Measurements from ENCODE around the gene SNAPC4. TPM values are rescaled to one million over a fixed set of nuclear protein-coding genes. Genes with fewer than 3 reads are reported as not detected.

The SNAPC4 gene, protein sequence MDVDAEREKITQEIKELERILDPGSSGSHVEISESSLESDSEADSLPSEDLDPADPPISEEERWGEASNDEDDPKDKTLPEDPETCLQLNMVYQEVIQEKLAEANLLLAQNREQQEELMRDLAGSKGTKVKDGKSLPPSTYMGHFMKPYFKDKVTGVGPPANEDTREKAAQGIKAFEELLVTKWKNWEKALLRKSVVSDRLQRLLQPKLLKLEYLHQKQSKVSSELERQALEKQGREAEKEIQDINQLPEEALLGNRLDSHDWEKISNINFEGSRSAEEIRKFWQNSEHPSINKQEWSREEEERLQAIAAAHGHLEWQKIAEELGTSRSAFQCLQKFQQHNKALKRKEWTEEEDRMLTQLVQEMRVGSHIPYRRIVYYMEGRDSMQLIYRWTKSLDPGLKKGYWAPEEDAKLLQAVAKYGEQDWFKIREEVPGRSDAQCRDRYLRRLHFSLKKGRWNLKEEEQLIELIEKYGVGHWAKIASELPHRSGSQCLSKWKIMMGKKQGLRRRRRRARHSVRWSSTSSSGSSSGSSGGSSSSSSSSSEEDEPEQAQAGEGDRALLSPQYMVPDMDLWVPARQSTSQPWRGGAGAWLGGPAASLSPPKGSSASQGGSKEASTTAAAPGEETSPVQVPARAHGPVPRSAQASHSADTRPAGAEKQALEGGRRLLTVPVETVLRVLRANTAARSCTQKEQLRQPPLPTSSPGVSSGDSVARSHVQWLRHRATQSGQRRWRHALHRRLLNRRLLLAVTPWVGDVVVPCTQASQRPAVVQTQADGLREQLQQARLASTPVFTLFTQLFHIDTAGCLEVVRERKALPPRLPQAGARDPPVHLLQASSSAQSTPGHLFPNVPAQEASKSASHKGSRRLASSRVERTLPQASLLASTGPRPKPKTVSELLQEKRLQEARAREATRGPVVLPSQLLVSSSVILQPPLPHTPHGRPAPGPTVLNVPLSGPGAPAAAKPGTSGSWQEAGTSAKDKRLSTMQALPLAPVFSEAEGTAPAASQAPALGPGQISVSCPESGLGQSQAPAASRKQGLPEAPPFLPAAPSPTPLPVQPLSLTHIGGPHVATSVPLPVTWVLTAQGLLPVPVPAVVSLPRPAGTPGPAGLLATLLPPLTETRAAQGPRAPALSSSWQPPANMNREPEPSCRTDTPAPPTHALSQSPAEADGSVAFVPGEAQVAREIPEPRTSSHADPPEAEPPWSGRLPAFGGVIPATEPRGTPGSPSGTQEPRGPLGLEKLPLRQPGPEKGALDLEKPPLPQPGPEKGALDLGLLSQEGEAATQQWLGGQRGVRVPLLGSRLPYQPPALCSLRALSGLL (N-terminal part only)
- polyA plus RNA-seq (2013, experiment 1 of 2), result 12.8 TPM
- 8.4 TPM for polyA plus RNA-seq (2013, experiment 2 of 2)

DNA sequence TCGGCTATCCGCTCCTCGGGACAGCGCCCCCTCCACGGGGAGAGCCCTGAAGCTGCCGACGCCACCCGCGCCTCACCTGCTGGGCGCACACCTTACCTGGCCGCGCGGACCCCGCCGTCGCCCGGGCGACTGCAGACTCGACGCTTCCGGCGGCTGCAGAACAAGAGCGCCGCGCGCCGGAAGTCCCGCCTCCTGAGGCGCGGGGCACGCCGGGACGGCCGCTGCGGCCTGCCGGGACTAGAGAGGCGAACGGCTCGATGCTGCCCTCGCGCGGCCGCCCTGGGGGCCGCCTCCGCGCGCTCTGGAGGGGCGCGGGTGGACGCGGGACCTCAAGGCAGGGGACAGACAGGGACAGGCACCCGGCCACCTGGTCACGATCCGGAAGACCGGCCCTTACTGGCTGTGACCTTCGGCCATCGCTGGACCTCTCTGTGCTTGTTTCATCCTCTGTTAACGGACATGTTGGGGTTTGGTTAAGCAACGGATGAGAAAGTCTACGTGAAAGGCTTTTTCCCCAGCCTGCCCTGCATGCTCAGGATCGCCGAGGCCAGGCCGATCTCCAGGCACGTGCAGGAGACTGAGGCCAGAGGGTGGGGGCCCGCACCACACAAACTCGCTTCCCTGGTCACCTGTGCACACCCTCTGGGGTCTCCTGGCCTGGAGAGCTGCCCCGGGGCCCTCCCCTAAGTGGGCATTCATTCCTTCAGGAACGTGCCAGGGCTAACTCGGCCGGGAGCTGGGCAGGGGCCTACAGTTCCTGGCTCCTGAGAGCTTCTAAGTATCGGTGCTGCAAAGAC, at the start of gene SNAPC4:
SNAPC4 (minus strand) TSS at position 133 of the 797 bp plus-strand sequence. CDS start 1,742 bp downstream, outside the sequence.
- peak within 1 kb of the TSS; percentile 99 for H3K4me3 ChIP-seq (ENCODE audit: low read length)
- peak within 1 kb of the TSS; percentile 91 for H3K9ac ChIP-seq (ENCODE audit: low read depth, low read length)
- no peaks in the 10 kb centered on the region for H3K4me1 ChIP-seq (ENCODE audit: insufficient read depth, low read length)
- H3K9me3 ChIP-seq (ENCODE audit: insufficient read depth, low read depth, low read length), result no peaks in the 10 kb centered on the region
- 16% methylated on average over 71 of the region's 71 CpGs for WGBS
- peaks cover 65% of the 10 kb centered on the region for H3K36me3 ChIP-seq (ENCODE audit: insufficient read depth, low read length)
- no peaks in the 10 kb centered on the region for H3K27me3 ChIP-seq (ENCODE audit: insufficient read depth, low read length)
- peak within 1 kb of the TSS; percentile 63 for H3K27ac ChIP-seq (ENCODE audit: low read depth, low read length)

DNA sequence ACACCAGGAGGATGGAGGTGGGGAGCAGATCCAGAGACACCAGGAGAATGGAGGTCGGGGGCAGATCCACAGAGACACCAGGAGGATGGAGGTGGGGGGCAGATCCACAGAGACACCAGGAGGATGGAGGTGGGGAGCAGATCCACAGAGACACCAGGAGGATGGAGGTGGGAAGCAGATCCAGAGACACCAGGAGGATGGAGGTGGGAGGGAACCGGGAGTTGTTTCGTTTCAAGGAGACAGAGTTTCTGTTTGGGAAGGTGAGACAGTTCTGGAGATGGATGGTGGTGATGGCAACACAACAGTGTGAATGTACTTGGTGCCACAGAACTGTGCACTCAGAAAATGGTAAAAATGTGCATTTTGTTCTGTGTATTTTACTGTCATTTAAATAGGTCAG, 48.7 kb upstream of the SNAPC4 start:
- H3K27ac ChIP-seq (ENCODE audit: low read depth, low read length), result no peak overlapping the region
- no peak overlapping the region for H3K9ac ChIP-seq (ENCODE audit: low read depth, low read length)
- no peak overlapping the region for H3K4me3 ChIP-seq (ENCODE audit: low read length)
- H3K27me3 ChIP-seq (ENCODE audit: insufficient read depth, low read length), result no peaks in the 10 kb centered on the region
- no peaks in the 10 kb centered on the region for H3K9me3 ChIP-seq (ENCODE audit: insufficient read depth, low read depth, low read length)
- WGBS, result 90% methylated on average over 3 of the region's 3 CpGs
- peaks cover 88% of the 10 kb centered on the region for H3K36me3 ChIP-seq (ENCODE audit: insufficient read depth, low read length)
- H3K4me1 ChIP-seq (ENCODE audit: insufficient read depth, low read length), result no peaks in the 10 kb centered on the region

DNA sequence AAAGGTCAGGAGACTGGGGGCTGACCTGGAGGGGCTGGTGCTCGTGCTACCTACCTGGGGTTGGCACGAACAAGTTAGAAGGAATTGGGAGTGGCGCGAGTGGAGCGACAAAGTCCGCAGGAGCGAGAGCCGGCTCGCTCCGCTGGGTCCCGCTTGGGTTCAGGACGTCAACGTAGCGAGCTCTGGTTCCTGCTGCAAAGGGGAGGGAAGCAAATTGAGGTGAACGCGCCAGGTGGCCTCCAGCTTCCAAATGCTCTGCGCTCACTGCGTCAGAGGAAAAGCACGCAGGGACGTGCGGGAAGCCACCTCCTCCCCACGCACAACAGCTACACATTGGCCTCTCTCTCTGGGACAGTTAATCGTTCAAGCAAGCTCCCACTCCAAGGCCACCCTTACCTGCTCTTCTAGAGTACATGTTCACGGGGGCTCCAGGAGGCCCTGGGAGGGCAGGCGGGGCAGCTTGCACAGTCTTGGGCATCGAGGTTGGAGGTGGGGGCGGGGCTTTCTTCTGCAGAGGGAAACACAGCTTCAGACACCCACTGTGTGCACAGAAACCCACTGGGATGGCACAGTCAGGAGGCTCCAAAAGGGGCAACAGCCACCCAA, 47.3 kb upstream of the SNAPC4 start:
- Histone ChIP-seq H3K4me3 (ENCODE audit: low read length) (no peak overlapping the region), H3K4me1 (ENCODE audit: insufficient read depth, low read length) (no peaks in the 10 kb centered on the region), H3K9me3 (ENCODE audit: insufficient read depth, low read depth, low read length) (no peaks in the 10 kb centered on the region), H3K27me3 (ENCODE audit: insufficient read depth, low read length) (no peaks in the 10 kb centered on the region), H3K36me3 (ENCODE audit: insufficient read depth, low read length) (peaks cover 94% of the 10 kb centered on the region), H3K9ac (ENCODE audit: low read depth, low read length) (no peak overlapping the region), H3K27ac (ENCODE audit: low read depth, low read length) (no peak overlapping the region)
- WGBS, result 95% methylated on average over 27 of the region's 27 CpGs

DNA sequence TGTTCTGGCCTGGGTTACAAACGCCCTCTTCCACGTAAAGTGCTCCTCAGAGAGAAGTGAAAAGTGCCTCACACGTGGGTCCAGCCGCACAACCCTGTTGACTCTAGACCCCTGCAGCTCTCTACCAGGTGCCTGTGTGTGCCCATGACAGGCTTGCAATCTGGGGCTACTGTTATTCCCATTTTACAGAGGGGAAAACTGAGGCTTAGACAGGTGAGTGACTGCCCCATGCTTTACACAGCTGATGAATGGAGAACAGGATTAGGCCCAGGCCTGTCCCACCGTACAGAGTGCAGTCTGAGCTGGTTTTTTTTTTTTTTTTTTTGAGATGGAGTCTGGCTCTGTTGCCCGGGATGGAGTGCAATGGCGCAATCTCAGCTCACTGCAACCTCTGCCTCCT, 45.8 kb upstream of the SNAPC4 start:
- WGBS, result 94% methylated on average over 7 of the region's 7 CpGs
- Histone ChIP-seq H3K9ac (ENCODE audit: low read depth, low read length) (no peak overlapping the region), H3K4me3 (ENCODE audit: low read length) (no peak overlapping the region), H3K27ac (ENCODE audit: low read depth, low read length) (no peak overlapping the region), H3K36me3 (ENCODE audit: insufficient read depth, low read length) (peaks cover 96% of the 10 kb centered on the region), H3K4me1 (ENCODE audit: insufficient read depth, low read length) (no peaks in the 10 kb centered on the region), H3K27me3 (ENCODE audit: insufficient read depth, low read length) (no peaks in the 10 kb centered on the region), H3K9me3 (ENCODE audit: insufficient read depth, low read depth, low read length) (no peaks in the 10 kb centered on the region)

DNA sequence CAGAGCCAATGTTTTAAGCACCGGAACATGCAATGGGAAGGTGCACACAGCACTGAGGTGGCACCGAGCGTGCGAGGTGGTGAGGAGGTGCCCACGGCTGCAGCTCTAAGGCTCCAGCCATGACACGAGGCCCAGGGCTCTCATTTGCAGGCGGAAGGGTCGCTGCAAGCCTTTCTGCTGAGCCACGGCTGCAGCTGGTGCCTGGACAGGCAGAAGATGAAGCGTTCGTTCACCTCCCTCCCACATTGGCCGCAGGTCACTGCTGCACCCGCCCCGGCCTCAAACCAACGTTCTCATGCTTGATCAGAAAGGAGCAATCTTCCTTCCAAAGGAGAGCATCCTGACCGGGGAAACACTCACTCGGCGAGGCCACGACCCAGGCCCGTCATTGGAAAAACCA, 44.1 kb upstream of the SNAPC4 start:
- 97% methylated on average over 20 of the region's 20 CpGs for WGBS
- Histone ChIP-seq H3K36me3 (ENCODE audit: insufficient read depth, low read length) (peaks cover 84% of the 10 kb centered on the region), H3K27ac (ENCODE audit: low read depth, low read length) (no peak overlapping the region), H3K9me3 (ENCODE audit: insufficient read depth, low read depth, low read length) (no peaks in the 10 kb centered on the region), H3K4me1 (ENCODE audit: insufficient read depth, low read length) (no peaks in the 10 kb centered on the region), H3K9ac (ENCODE audit: low read depth, low read length) (no peak overlapping the region), H3K27me3 (ENCODE audit: insufficient read depth, low read length) (no peaks in the 10 kb centered on the region), H3K4me3 (ENCODE audit: low read length) (no peak overlapping the region)

DNA sequence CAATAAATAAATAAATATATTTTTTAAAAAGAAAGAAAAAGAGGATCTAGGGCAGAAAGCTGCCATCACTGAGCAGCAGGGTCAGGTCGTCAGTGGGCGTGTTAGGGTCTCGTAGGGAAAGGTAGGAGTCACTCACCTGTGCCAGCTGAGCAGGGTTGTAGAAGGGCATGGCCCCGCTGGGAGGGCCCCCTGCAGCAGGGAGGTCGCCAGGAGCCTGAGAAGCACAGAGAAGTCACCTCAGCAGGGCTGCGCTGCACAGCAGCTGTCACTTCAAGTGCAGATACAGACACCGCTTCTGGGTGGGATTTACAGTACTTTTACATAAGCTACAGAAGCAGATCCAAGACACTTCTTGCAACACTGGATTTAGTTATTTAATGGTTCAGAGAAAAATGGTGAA, 43.7 kb upstream of the SNAPC4 start:
- Histone ChIP-seq H3K27ac (ENCODE audit: low read depth, low read length) (no peak overlapping the region), H3K27me3 (ENCODE audit: insufficient read depth, low read length) (no peaks in the 10 kb centered on the region), H3K9ac (ENCODE audit: low read depth, low read length) (no peak overlapping the region), H3K9me3 (ENCODE audit: insufficient read depth, low read depth, low read length) (no peaks in the 10 kb centered on the region), H3K4me1 (ENCODE audit: insufficient read depth, low read length) (no peaks in the 10 kb centered on the region), H3K4me3 (ENCODE audit: low read length) (no peak overlapping the region), H3K36me3 (ENCODE audit: insufficient read depth, low read length) (peaks cover 80% of the 10 kb centered on the region)
- 94% methylated on average over 7 of the region's 7 CpGs for WGBS

DNA sequence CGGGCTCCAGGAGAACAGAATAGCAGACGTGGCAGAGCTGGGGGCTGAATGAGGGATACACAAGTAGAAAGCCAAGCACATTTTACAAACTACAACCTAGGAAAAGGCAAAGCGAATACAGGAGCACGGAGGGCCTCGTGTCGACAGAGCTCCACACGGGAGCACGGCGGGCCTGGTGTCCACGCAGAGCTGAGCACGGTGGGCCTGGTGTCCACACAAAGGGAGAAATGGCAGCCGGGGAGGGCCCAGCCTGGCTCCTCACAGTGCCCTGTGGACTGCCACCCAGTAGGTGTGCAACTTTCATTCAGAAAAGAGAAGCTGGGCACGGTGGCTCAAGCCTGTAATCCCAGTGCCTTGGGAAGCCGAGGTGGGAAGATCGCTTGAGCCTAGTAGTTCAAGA, 43.1 kb upstream of the SNAPC4 start:
- WGBS, result 95% methylated on average over 15 of the region's 15 CpGs
- Histone ChIP-seq H3K27me3 (ENCODE audit: insufficient read depth, low read length) (no peaks in the 10 kb centered on the region), H3K9ac (ENCODE audit: low read depth, low read length) (no peak overlapping the region), H3K9me3 (ENCODE audit: insufficient read depth, low read depth, low read length) (no peaks in the 10 kb centered on the region), H3K4me1 (ENCODE audit: insufficient read depth, low read length) (no peaks in the 10 kb centered on the region), H3K36me3 (ENCODE audit: insufficient read depth, low read length) (peaks cover 74% of the 10 kb centered on the region), H3K27ac (ENCODE audit: low read depth, low read length) (no peak overlapping the region), H3K4me3 (ENCODE audit: low read length) (no peak overlapping the region)

DNA sequence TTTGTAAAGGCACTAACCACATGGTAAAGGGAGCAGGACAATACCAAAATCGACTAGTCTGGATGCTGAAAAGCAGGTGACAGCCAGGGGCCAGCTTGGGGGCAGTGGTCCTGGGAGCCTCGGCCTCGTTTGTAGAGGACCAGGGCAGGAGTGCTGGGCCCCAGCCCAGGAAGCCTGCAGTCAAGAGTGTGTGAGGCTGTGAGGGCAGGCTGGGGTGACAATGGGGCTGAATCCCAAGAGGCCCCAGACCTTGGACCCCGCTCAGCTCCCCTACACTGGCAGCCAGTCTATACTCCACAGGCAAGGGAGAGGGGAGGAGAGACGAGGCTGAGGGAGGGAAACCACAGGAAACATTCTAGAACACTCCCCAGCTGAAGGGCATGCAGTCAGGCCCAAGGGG, 42.3 kb upstream of the SNAPC4 start:
- peaks cover 4% of the 10 kb centered on the region; the same call in 1 of the 2 replicates for H3K4me1 ChIP-seq (ENCODE audit: insufficient read depth, low read length)

DNA sequence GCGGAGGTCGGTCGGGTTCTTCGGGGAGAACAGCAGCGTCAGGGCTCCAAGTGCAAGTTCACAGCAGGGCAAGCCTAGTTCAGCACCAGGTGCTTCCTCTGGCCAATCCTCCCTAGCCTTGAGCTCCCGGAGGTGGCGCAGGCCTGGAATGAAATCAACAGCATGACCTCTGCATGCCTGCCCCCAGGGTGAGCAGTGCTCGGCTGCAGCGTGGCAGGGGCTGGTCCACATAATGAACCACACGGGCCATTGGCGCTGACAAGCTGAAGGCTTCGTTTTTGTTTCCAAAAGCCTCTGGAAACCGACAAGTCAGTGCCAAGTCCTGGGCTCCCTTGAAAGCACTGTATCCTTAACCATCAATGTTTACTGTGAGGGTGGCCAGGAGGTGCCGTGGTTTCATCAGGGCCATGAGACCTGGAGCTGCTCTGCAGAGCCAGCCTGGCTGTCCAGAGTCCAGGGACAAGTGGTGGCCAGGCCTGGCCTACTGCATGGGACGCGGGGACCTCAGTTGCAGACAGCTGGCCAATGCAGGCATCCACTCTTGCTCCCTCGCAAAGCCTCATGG, 41.8 kb upstream of the SNAPC4 start:
- Histone ChIP-seq H3K27me3 (ENCODE audit: insufficient read depth, low read length) (no peaks in the 10 kb centered on the region), H3K27ac (ENCODE audit: low read depth, low read length) (no peak overlapping the region), H3K4me3 (ENCODE audit: low read length) (no peak overlapping the region), H3K9ac (ENCODE audit: low read depth, low read length) (no peak overlapping the region), H3K4me1 (ENCODE audit: insufficient read depth, low read length) (peaks cover 4% of the 10 kb centered on the region; the same call in 1 of the 2 replicates), H3K9me3 (ENCODE audit: insufficient read depth, low read depth, low read length) (no peaks in the 10 kb centered on the region), H3K36me3 (ENCODE audit: insufficient read depth, low read length) (peaks cover 61% of the 10 kb centered on the region)
- 96% methylated on average over 17 of the region's 17 CpGs for WGBS

More for the DNA sequence above, 42.3 kb upstream of the SNAPC4 start:
- WGBS, result 92% methylated on average over 4 of the region's 5 CpGs
- Histone ChIP-seq H3K27me3 (ENCODE audit: insufficient read depth, low read length) (no peaks in the 10 kb centered on the region), H3K9ac (ENCODE audit: low read depth, low read length) (no peak overlapping the region), H3K27ac (ENCODE audit: low read depth, low read length) (no peak overlapping the region), H3K36me3 (ENCODE audit: insufficient read depth, low read length) (peaks cover 66% of the 10 kb centered on the region), H3K4me3 (ENCODE audit: low read length) (no peak overlapping the region), H3K9me3 (ENCODE audit: insufficient read depth, low read depth, low read length) (no peaks in the 10 kb centered on the region)
